Endothelial cell of umbilical vein (primary cell): ENCODE measurements around the gene SSH3. TPM values are rescaled to one million over a fixed set of nuclear protein-coding genes. Genes with fewer than 3 reads are reported as not detected.
A peak's percentile ranks its signal among the peaks of the same experiment; 100 is the strongest.

Experiments used
- BruUV-seq: library from RNA; stranded (reverse); fragments of 400-500 nt; replicated peaks from 2 replicates; lab custom pipeline; 2021; lab: Mats Ljungman, UMichigan
- CTCF ChIA-PET: fragments of 300-600, 350-600 bp; sonication (Branson Sonifier 250); formaldehyde crosslinking; loops from one replicate; lab custom pipeline; 2021; ENCODE audit warnings: antibody characterized with exemption, inconsistent platforms; lab: Charles Lee
- POLR2A ChIA-PET: fragments of 300-600, 350-600 bp; sonication (Branson Sonifier 250); formaldehyde crosslinking; loops from one replicate; lab custom pipeline; 2021; ENCODE audit warnings: antibody characterized with exemption, inconsistent platforms; lab: Charles Lee
- DNase-seq: peaks from one replicate; pipeline ENCODE4 v3.0.0-alpha.2; 2011; ENCODE audit warnings: low read depth, low spot score
- FAIRE-seq: peaks from 2 replicates; lab custom pipeline; 2011; peaks lifted over from hg19 to GRCh38; lab: Jason Lieb, UNC
- H2AFZ ChIP-seq: 2 replicates; pipeline ENCODE4 v1.6.0; 2012; ENCODE audit warnings: low read depth, low read length, control low read depth, inconsistent platforms
- H3K27ac ChIP-seq: 2 replicates; pipeline ENCODE4 v1.5.1; 2011; ENCODE audit warnings: low read depth, mild to moderate bottlenecking, control low read depth, low read length, moderate library complexity; ENCODE audit not compliant: insufficient read depth
- H3K27me3 ChIP-seq, 2 experiments: 2 replicates each; pipeline versions ENCODE4 v1.6.0 to v1.6.1; 2011; ENCODE audit warnings: low read length in 2 of 2, mixed read lengths in 1 of 2; ENCODE audit not compliant: control insufficient read depth in 2 of 2, insufficient read depth in 2 of 2
- H3K36me3 ChIP-seq, 2 experiments: 2 replicates in 1 of 2; 3 replicates in 1 of 2; pipeline ENCODE4 v1.5.1; 2011; ENCODE audit warnings: low read length in 2 of 2, mild to moderate bottlenecking in 1 of 2, moderate library complexity in 1 of 2; ENCODE audit not compliant: control insufficient read depth in 2 of 2, insufficient read depth in 2 of 2; ENCODE audit errors: extremely low read depth in 1 of 2
- H3K4me1 ChIP-seq: 3 replicates; pipeline ENCODE4 v1.5.1; 2011; ENCODE audit warnings: mild to moderate bottlenecking, low read length; ENCODE audit not compliant: control insufficient read depth, insufficient read depth; ENCODE audit errors: extremely low read depth
- H3K4me2 ChIP-seq: 2 replicates; pipeline ENCODE4 v1.6.1; 2011; ENCODE audit warnings: low read length, control low read depth, mixed read lengths; ENCODE audit not compliant: insufficient read depth
- H3K4me3 ChIP-seq, 3 experiments: fragments of 200-600 bp in 1 of 3; sonication (generic), shearing (Covaris generic) in 1 of 3; replicated peaks in 1 of 3; 2 replicates each; pipeline ENCODE4 v1.5.1; 2011 to 2016; ENCODE audit warnings: control low read depth in 3 of 3, low read length in 3 of 3, mild to moderate bottlenecking in 2 of 3, inconsistent platforms in 1 of 3, low read depth in 1 of 3, moderate library complexity in 1 of 3; ENCODE audit not compliant: insufficient read depth in 1 of 3
- H3K79me2 ChIP-seq: 2 replicates; pipeline ENCODE4 v1.6.0; 2012; ENCODE audit warnings: low read length, inconsistent platforms; ENCODE audit not compliant: control insufficient read depth, insufficient read depth
- H3K9ac ChIP-seq: replicated peaks from 2 replicates; pipeline ENCODE3; 2011; ENCODE audit warnings: low read length, control low read depth; ENCODE audit not compliant: insufficient read depth; ENCODE audit errors: extremely low read depth
- H3K9me1 ChIP-seq: replicated peaks from 3 replicates; pipeline ENCODE4 v1.6.0; 2011; ENCODE audit warnings: mild to moderate bottlenecking, low read length; ENCODE audit not compliant: control insufficient read depth, insufficient read depth; ENCODE audit errors: extremely low read depth
- H3K9me3 ChIP-seq: replicated peaks from 2 replicates; pipeline ENCODE4 v1.5.1; 2012; ENCODE audit warnings: low read length, inconsistent platforms; ENCODE audit not compliant: control insufficient read depth, insufficient read depth
- H4K20me1 ChIP-seq: replicated peaks from 2 replicates; pipeline ENCODE3; 2011; ENCODE audit warnings: mild to moderate bottlenecking, low read length; ENCODE audit not compliant: control insufficient read depth, insufficient read depth; ENCODE audit errors: extremely low read depth
- GATA2 ChIP-seq: IDR thresholded peaks from 2 replicates; pipeline ENCODE4 v1.7.0; 2011; ENCODE audit warnings: low read depth, mild to moderate bottlenecking, moderate library complexity, mixed read lengths, low read length; ENCODE audit not compliant: insufficient read length, insufficient read depth
- MAX ChIP-seq: IDR thresholded peaks from 2 replicates; pipeline ENCODE4 v1.6.1; 2011; ENCODE audit not compliant: insufficient read depth, insufficient read length
- POLR2A ChIP-seq: IDR thresholded peaks from 2 replicates; pipeline ENCODE4 v1.6.1; 2012; ENCODE audit warnings: low read depth, mild to moderate bottlenecking, control low read depth, low read length
- dilution Hi-C: fragments of 300-500 bp; cut with MboI; formaldehyde crosslinking; loops from one replicate; pipeline ENCODE4 v1.15.0; 2019; ENCODE audit warnings: low sequenced_read_pairs; ENCODE audit not compliant: extremely low pct_ligation_motif_present
- intact Hi-C: fragments of 100-400 bp; cut with micrococcal nuclease; formaldehyde crosslinking; loops from one replicate; pipeline ENCODE4 v1.10.0; 2022
- polyA plus RNA-seq, 4 experiments: library from polyadenylated mRNA; depleted of rRNA in 3 of 4; stranded (reverse) in 3 of 4; unstranded in 1 of 4; fragments of >200 nt; gene quantifications; 2 replicates each; pipeline versions ENCODE4 v1.2.1 to v1.2.3, GENCODE V29; 2011 to 2012; ENCODE audit warnings: missing spikeins in 1 of 4
- total RNA-seq: library from RNA; stranded (reverse); gene quantifications from 2 replicates; pipeline ENCODE4 v1.2.3, GENCODE V29; 2021
- TF ChIP-seq, protein P1 (sequence below), 2 donors: IDR thresholded peaks; 1 replicate in 1 of 2; 2 replicates in 1 of 2; pipeline ENCODE4 v1.5.1; 2011; ENCODE audit warnings: low read length in 2 of 2, mild to moderate bottlenecking in 2 of 2, moderate library complexity in 2 of 2, control low read depth in 1 of 2, inconsistent platforms in 1 of 2, low read depth in 1 of 2; ENCODE audit not compliant: insufficient read depth in 1 of 2; ENCODE audit errors: extremely low read depth in 1 of 2

The SSH3 gene
- total and polyA plus RNA-seq, 2 donors (not counting 3 experiments of a cell fraction or from before 2014, with no cell fraction given), result 14.3 to 16.5 TPM

GRCh38 chr11:67352546-67353316, 49.4 kb downstream of the SSH3 start:
- peak overlapping the region; percentile 32 for H3K4me2 ChIP-seq
- dilution Hi-C loops (no loop called here), intact Hi-C loops (loop anchor here (1.0 to 2.0 kb wide), 3 partner anchors 35 to 156 kb away; partner anchors contain the start of genes CDK2AP2 and TMEM134)
- no peak for FAIRE-seq
- peak overlapping the region; percentile 19 to 76 (median 53) for H3K4me3 ChIP-seq
- H2AFZ ChIP-seq, result peak overlapping the region; percentile 8
- no peaks in the 10 kb centered on the region for H3K9me1 ChIP-seq
- no peaks in the 10 kb centered on the region for H3K27me3 ChIP-seq
- CTCF ChIA-PET, result interaction anchor here (0.7 to 15.0 kb wide), 7 partner anchors 9 to 75 kb away, joined by 3 to 1051 read pairs (median 5); partner anchors contain the start of genes CLCF1, PPP1CA and SSH3
- no peak for DNase-seq
- no peaks in the 10 kb centered on the region for H3K9me3 ChIP-seq
- TF ChIP-seq MAX (no peak), GATA2 (no peak), POLR2A (peak; percentile 34)
- TF ChIP-seq, protein P1, sequence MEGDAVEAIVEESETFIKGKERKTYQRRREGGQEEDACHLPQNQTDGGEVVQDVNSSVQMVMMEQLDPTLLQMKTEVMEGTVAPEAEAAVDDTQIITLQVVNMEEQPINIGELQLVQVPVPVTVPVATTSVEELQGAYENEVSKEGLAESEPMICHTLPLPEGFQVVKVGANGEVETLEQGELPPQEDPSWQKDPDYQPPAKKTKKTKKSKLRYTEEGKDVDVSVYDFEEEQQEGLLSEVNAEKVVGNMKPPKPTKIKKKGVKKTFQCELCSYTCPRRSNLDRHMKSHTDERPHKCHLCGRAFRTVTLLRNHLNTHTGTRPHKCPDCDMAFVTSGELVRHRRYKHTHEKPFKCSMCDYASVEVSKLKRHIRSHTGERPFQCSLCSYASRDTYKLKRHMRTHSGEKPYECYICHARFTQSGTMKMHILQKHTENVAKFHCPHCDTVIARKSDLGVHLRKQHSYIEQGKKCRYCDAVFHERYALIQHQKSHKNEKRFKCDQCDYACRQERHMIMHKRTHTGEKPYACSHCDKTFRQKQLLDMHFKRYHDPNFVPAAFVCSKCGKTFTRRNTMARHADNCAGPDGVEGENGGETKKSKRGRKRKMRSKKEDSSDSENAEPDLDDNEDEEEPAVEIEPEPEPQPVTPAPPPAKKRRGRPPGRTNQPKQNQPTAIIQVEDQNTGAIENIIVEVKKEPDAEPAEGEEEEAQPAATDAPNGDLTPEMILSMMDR (IDR thresholded peaks at IDR 0.05; ENCODE audit: extremely low read depth in 1 of 2, insufficient read depth in 1 of 2, low read depth in 1 of 2, low read length in 2 of 2), result no peak
- TSS peak; percentile 64 for BruUV-seq
- H3K4me1 ChIP-seq, result peaks cover 50% of the 10 kb centered on the region
- H3K79me2 ChIP-seq, result peaks cover 4% of the 10 kb centered on the region
- no peaks in the 10 kb centered on the region for H4K20me1 ChIP-seq
- peak overlapping the region; percentile 78 for H3K27ac ChIP-seq
- H3K36me3 ChIP-seq, result no peaks in the 10 kb centered on the region
- POLR2A ChIA-PET, result interaction anchor here (1.0 to 1.8 kb wide), 3 partner anchors 17 to 231 kb away, joined by 3 to 5 read pairs (median 4); partner anchors contain the start of gene GSTP1
- H3K9ac ChIP-seq, result peak overlapping the region; percentile 76
